ENCODE data around the gene NTSR1. TPM values are rescaled to one million over a fixed set of nuclear protein-coding genes. Genes with fewer than 3 reads are reported as not detected.

The NTSR1 gene
- total and polyA plus RNA-seq, 4 donors: 0.03 to 0.33 (median 0.08) TPM; not detected in 1

DNA sequence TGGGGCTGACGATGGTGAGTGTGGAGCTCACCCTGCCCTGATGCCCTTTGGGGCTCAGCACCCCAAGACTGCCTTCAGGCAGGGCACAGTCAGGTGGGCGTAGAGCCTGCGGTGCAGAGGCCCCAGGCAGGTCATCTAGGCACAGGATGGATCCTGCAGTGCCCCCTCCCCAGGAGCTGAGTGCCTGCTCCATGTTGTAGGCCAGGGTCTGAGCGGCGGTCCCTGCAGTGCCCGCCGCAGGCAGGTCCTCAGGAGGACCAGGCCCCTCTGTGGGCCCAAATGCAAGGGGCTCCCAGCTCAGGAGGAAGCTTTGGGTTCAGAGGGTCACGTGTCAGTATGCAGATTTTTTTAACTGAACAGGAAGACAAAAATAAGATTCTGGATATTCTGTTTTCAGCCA lies 90.4 kb downstream of the NTSR1 start:
- no peak overlapping the region for H3K27ac ChIP-seq (ENCODE audit: low read depth in 1 of 2, low read length in 2 of 2)

DNA sequence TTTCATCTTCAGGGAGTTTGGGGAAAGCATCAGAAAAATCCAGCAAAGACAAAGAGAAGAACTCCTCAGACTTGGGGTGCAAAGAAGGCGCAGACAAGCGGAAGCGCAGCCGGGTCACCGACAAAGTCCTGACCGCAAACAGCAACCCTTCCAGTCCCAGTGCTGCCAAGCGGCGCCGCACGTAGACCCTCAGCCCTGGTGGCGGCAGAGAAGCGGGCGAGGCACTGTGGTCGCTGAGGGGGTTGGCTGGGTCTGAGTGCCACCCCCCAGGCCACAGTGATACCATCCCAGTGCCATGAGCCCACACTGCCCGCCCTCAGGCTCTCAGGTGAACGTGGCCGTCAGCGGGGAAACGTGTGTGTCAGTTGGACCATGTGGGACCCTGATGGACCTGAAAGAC lies 90.8 kb downstream of the NTSR1 start:
- H3K4me1 ChIP-seq (ENCODE audit: control insufficient read depth in 4 of 4, insufficient read depth in 4 of 4, low read length in 3 of 4): peaks cover 16 to 55% (median 33%) of the 10 kb centered on the region in 4 donors

More for the DNA sequence above, 90.4 kb downstream of the NTSR1 start:
- TF ChIP-seq ZBTB33 (IDR thresholded peaks at IDR 0.05): no peak
- TF ChIP-seq, protein P1, sequence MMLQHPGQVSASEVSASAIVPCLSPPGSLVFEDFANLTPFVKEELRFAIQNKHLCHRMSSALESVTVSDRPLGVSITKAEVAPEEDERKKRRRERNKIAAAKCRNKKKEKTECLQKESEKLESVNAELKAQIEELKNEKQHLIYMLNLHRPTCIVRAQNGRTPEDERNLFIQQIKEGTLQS (IDR thresholded peaks at IDR 0.05): no peak
- no peak for TF ChIP-seq EGR1 (IDR thresholded peaks at IDR 0.05; ENCODE audit: low read depth in 2 of 2)
- TF ChIP-seq HNF4A (conservative IDR thresholded peaks at IDR 0.05): no peak
- TF ChIP-seq SP1 (IDR thresholded peaks at IDR 0.05): no peak
- Histone ChIP-seq H3K27me3 (ENCODE audit: control insufficient read depth in 4 of 4, insufficient read depth in 4 of 4, low read length in 3 of 4) (no peaks in the 10 kb centered on the region), H3K4me3 (ENCODE audit: low read depth in 1 of 3, low read length in 3 of 3) (no peak overlapping the region), H3K9me3 (ENCODE audit: control insufficient read depth in 4 of 4, low read length in 3 of 4) (no peaks in the 10 kb centered on the region), H3K4me1 (ENCODE audit: control insufficient read depth in 4 of 4, insufficient read depth in 4 of 4, low read length in 3 of 4) (peaks cover 13 to 54% (median 30%) of the 10 kb centered on the region in 4 donors), H3K9ac (ENCODE audit: low read depth in 1 of 2, low read length in 2 of 2) (no peak overlapping the region), H3K36me3 (ENCODE audit: control insufficient read depth in 4 of 4, insufficient read depth in 3 of 4, low read depth in 1 of 4, low read length in 3 of 4) (peaks cover 0 to 15% (median 10%) of the 10 kb centered on the region in 4 donors)
- 95% methylated on average over 8 of the region's 8 CpGs for whole genome bisulfite sequencing
- no peak for DNase-seq (ENCODE audit: low spot score)

More for the DNA sequence above, 90.8 kb downstream of the NTSR1 start:
- Histone ChIP-seq H3K27ac (ENCODE audit: low read depth in 1 of 2, low read length in 2 of 2) (no peak overlapping the region), H3K27me3 (ENCODE audit: control insufficient read depth in 4 of 4, insufficient read depth in 4 of 4, low read length in 3 of 4) (no peaks in the 10 kb centered on the region), H3K36me3 (ENCODE audit: control insufficient read depth in 4 of 4, insufficient read depth in 3 of 4, low read depth in 1 of 4, low read length in 3 of 4) (peaks cover 0 to 15% (median 10%) of the 10 kb centered on the region in 4 donors), H3K9me3 (ENCODE audit: control insufficient read depth in 4 of 4, low read length in 3 of 4) (no peaks in the 10 kb centered on the region), H3K4me3 (ENCODE audit: low read depth in 1 of 3, low read length in 3 of 3) (no peak overlapping the region), H3K9ac (ENCODE audit: low read depth in 1 of 2, low read length in 2 of 2) (no peak overlapping the region)
- 98% methylated on average over 19 of the region's 19 CpGs for WGBS
- no peak for TF ChIP-seq HNF4G (IDR thresholded peaks at IDR 0.05)
- TF ChIP-seq SP1 (IDR thresholded peaks at IDR 0.05): no peak
- TF ChIP-seq, protein P2, sequence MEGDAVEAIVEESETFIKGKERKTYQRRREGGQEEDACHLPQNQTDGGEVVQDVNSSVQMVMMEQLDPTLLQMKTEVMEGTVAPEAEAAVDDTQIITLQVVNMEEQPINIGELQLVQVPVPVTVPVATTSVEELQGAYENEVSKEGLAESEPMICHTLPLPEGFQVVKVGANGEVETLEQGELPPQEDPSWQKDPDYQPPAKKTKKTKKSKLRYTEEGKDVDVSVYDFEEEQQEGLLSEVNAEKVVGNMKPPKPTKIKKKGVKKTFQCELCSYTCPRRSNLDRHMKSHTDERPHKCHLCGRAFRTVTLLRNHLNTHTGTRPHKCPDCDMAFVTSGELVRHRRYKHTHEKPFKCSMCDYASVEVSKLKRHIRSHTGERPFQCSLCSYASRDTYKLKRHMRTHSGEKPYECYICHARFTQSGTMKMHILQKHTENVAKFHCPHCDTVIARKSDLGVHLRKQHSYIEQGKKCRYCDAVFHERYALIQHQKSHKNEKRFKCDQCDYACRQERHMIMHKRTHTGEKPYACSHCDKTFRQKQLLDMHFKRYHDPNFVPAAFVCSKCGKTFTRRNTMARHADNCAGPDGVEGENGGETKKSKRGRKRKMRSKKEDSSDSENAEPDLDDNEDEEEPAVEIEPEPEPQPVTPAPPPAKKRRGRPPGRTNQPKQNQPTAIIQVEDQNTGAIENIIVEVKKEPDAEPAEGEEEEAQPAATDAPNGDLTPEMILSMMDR (IDR thresholded peaks at IDR 0.05; ENCODE audit: low read depth, low read length, missing input control): no peak
- no peak for TF ChIP-seq YY1 (IDR thresholded peaks at IDR 0.05)
- no peak for TF ChIP-seq MAX (IDR thresholded peaks at IDR 0.05)
- no peak for TF ChIP-seq HNF4A (conservative IDR thresholded peaks at IDR 0.05)
- no peak for TF ChIP-seq FOXA1 (IDR thresholded peaks at IDR 0.05)
- TF ChIP-seq RXRA (IDR thresholded peaks at IDR 0.05): no peak
- TF ChIP-seq, protein P3, sequence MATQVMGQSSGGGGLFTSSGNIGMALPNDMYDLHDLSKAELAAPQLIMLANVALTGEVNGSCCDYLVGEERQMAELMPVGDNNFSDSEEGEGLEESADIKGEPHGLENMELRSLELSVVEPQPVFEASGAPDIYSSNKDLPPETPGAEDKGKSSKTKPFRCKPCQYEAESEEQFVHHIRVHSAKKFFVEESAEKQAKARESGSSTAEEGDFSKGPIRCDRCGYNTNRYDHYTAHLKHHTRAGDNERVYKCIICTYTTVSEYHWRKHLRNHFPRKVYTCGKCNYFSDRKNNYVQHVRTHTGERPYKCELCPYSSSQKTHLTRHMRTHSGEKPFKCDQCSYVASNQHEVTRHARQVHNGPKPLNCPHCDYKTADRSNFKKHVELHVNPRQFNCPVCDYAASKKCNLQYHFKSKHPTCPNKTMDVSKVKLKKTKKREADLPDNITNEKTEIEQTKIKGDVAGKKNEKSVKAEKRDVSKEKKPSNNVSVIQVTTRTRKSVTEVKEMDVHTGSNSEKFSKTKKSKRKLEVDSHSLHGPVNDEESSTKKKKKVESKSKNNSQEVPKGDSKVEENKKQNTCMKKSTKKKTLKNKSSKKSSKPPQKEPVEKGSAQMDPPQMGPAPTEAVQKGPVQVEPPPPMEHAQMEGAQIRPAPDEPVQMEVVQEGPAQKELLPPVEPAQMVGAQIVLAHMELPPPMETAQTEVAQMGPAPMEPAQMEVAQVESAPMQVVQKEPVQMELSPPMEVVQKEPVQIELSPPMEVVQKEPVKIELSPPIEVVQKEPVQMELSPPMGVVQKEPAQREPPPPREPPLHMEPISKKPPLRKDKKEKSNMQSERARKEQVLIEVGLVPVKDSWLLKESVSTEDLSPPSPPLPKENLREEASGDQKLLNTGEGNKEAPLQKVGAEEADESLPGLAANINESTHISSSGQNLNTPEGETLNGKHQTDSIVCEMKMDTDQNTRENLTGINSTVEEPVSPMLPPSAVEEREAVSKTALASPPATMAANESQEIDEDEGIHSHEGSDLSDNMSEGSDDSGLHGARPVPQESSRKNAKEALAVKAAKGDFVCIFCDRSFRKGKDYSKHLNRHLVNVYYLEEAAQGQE (IDR thresholded peaks at IDR 0.05): no peak
- no peak for TF ChIP-seq JUND (IDR thresholded peaks at IDR 0.05)
- TF ChIP-seq ZBTB33 (IDR thresholded peaks at IDR 0.05): no peak
- no peak for DNase-seq (ENCODE audit: low spot score)
